GM06990 (cell line): ENCODE data around the gene CD63.

Experiments
- DNase-seq: peaks from one replicate; pipeline ENCODE4 v3.0.0-alpha.2; 2011; ENCODE audit not compliant: insufficient read length; ENCODE audit errors: extremely low read depth
- H3K27me3 ChIP-seq: replicated peaks from 2 replicates; pipeline ENCODE4 v1.6.0; 2011; ENCODE audit warnings: low read length; ENCODE audit not compliant: control insufficient read depth, insufficient read depth
- H3K36me3 ChIP-seq: 2 replicates; pipeline ENCODE4 v1.5.1; 2011; ENCODE audit warnings: low read length; ENCODE audit not compliant: control insufficient read depth, insufficient read depth
- H3K4me3 ChIP-seq: replicated peaks from 2 replicates; pipeline ENCODE4 v1.5.1; 2011; ENCODE audit warnings: low read depth, mild to moderate bottlenecking, control low read depth, low read length
- TF ChIP-seq, protein P1 (sequence below): IDR thresholded peaks from 2 replicates; pipeline ENCODE4 v1.5.1; 2011; ENCODE audit warnings: low read length, control low read depth, mild to moderate bottlenecking, inconsistent platforms; ENCODE audit not compliant: insufficient read depth, poor library complexity, severe bottlenecking

The CD63 gene

DNA sequence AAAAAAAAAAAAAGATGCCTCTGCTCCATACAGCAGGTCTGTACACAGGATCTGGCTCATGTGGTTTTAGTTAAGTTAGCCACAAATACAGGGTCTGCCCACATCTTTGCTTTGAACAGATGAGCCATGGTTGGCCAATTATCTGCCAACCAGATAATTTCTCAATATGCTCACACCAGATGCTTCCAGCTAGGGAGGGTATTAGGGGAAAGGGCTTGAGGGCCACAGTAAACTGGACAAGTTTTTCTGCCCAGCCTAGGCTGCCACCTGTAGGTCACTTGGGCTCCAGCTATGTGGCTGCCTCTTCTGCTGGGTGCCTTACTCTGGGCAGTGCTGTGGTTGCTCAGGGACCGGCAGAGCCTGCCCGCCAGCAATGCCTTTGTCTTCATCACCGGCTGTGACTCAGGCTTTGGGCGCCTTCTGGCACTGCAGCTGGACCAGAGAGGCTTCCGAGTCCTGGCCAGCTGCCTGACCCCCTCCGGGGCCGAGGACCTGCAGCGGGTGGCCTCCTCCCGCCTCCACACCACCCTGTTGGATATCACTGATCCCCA, 7.8 kb downstream of the CD63 start:
- DNase-seq, result no peak
- Histone ChIP-seq H3K4me3 (no peak overlapping the region), H3K36me3 (peaks cover 8% of the 10 kb centered on the region), H3K27me3 (no peaks in the 10 kb centered on the region)
- TF ChIP-seq, protein P1, sequence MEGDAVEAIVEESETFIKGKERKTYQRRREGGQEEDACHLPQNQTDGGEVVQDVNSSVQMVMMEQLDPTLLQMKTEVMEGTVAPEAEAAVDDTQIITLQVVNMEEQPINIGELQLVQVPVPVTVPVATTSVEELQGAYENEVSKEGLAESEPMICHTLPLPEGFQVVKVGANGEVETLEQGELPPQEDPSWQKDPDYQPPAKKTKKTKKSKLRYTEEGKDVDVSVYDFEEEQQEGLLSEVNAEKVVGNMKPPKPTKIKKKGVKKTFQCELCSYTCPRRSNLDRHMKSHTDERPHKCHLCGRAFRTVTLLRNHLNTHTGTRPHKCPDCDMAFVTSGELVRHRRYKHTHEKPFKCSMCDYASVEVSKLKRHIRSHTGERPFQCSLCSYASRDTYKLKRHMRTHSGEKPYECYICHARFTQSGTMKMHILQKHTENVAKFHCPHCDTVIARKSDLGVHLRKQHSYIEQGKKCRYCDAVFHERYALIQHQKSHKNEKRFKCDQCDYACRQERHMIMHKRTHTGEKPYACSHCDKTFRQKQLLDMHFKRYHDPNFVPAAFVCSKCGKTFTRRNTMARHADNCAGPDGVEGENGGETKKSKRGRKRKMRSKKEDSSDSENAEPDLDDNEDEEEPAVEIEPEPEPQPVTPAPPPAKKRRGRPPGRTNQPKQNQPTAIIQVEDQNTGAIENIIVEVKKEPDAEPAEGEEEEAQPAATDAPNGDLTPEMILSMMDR, result peak; percentile 38

DNA sequence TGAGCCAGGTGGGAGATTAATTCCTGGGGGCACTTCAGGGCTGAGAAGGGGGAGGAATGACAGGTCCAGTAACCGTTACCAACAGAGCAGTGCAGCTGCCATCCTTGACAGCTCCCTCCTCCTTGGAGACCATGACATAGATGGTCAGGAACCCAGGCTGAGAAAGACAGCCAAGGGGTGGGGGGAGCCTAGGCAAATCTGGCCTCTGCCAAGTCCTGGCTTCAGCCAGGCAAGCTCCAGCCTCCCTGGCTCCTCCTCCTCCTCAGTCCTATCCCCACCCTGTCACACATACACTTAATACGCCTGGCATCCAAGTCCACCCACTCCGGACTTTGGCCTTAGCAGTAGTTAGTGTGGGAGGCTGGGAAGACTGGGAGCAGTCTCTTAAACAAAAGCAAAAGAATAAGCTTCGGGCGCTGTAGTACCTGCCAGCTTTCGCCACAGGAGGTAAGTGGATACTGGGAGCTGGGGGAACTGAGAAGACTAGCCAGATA, 8.7 kb downstream of the CD63 start, which contains the start of gene RDH5:
RDH5 (plus strand) TSS at position 323 of the 494 bp plus-strand sequence. CDS start 792 bp downstream, outside the sequence.
- peaks cover 7% of the 10 kb centered on the region for H3K36me3 ChIP-seq
- no peak within 1 kb of the TSS for H3K4me3 ChIP-seq
- TF ChIP-seq, protein P1, result no peak
- no peaks in the 10 kb centered on the region for H3K27me3 ChIP-seq
- no peak for DNase-seq

DNA sequence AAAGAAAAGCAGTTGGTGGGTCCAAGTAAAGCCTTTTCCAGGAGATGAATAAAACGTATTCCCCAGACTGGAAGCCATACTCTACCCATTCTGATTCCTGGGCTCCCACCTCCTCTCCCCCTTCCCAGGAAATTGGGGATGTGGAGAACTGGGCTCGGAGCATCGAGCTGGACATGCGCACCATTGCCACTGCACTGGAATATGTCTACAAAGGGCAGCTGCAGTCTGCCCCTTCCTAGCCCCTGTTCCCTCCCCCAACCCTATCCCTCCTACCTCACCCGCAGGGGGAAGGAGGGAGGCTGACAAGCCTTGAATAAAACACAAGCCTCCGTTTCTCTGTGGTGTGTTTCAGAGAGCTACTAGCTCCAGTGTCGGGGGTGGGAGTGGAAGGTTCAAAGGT, 9.4 kb downstream of the CD63 start:
- TF ChIP-seq, protein P1, result no peak
- no peak for DNase-seq
- Histone ChIP-seq H3K27me3 (no peaks in the 10 kb centered on the region), H3K4me3 (no peak overlapping the region), H3K36me3 (peaks cover 5% of the 10 kb centered on the region)

DNA sequence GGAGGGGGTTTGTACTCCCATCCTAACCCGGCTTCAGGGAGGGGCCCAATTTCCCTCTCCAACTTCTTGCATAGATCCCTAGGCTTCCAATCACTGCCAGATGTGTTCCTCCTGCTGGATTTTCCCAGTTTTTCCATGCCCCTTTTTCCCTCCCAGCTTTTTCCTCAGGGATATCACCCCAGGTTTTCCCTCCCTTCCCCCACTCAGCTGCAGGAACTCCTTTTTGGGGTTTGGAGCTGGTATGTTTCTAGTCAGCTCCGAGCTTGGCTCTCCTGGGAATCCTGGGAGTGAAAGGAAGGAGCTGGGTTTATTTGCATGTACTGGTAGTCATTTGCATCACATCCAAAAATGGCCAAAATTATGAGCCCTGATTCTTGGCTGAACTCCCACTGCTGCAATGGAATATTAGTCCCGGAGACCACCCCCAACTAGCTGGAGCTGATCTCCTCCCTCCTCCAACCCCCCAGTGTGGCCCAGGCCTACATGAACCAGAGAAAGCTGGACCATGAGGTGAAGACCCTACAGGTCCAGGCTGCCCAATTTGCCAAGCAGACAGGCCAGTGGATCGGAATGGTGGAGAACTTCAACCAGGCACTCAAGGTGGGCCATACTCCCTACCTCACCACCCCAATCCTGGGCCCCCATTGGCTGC, 10.1 kb downstream of the CD63 start:
- no peak overlapping the region for H3K4me3 ChIP-seq
- H3K36me3 ChIP-seq, result peaks cover 2% of the 10 kb centered on the region; the same call in 1 of the 2 replicates
- H3K27me3 ChIP-seq, result no peaks in the 10 kb centered on the region
- TF ChIP-seq, protein P1, result no peak
- DNase-seq, result no peak

DNA sequence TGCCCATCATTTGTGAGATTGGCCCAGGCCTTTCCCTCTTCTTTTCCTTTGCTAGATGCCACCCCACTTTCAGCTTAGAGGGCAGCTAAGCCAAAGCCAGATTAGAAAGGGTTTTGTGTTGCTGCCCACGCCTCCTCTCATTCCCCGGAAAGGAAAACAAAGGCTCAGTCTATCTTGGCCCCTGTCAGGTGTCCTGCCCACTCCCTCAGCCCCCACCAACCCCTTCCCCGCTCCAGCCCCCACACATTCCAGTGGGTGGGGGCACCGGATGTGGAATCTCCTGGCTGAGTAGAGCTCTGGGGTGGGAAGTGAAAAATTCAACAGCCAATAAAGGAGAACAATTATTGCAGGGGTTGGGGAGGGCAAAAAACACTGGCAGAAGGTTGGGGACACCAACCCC, 10.8 kb downstream of the CD63 start:
- Histone ChIP-seq H3K4me3 (no peak overlapping the region), H3K27me3 (no peaks in the 10 kb centered on the region), H3K36me3 (peaks cover 2% of the 10 kb centered on the region; the same call in 1 of the 2 replicates)
- DNase-seq, result no peak
- TF ChIP-seq, protein P1, result no peak
